C1 segment of cervical spinal cord (tissue), 14 donors: ENCODE data around the gene LRP1B.

Source experiments
- DNase-seq, 14 donors: peaks; one replicate each; lab custom pipeline; 2025; lab: John Stamatoyannopoulos, UW

LRP1B gene

GRCh38 chr2:141957827-141958450, 172.9 kb downstream of the LRP1B start:
- peak in 5 of 14 donors; percentile 10 to 48 (median 17) for DNase-seq

- DNase-seq = no peak
These were observed 173.5 kb downstream of the LRP1B start for GRCh38 chr2:141957321-141957720.

- no peak for DNase-seq
These were observed 183.3 kb downstream of the LRP1B start for GRCh38 chr2:141947396-141948114.

GRCh38 chr2:141946016-141946415, 184.8 kb downstream of the LRP1B start:
- no peak for DNase-seq

GRCh38 chr2:141943918-141944317, 186.9 kb downstream of the LRP1B start:
- no peak for DNase-seq

- DNase-seq = no peak
These were observed 188.6 kb downstream of the LRP1B start for GRCh38 chr2:141942006-141942789.

GRCh38 chr2:141941210-141941714, 189.6 kb downstream of the LRP1B start:
- DNase-seq = no peak

- no peak for DNase-seq
These were observed 190.1 kb downstream of the LRP1B start for GRCh38 chr2:141940709-141941108.

- DNase-seq = no peak
These were observed 197.6 kb downstream of the LRP1B start for GRCh38 chr2:141933226-141933625.

- no peak for DNase-seq
These were observed 198.6 kb downstream of the LRP1B start for GRCh38 chr2:141932261-141932660.

GRCh38 chr2:141931797-141932196, 199.0 kb downstream of the LRP1B start:
- no peak for DNase-seq

- DNase-seq = no peak
These were observed 200.0 kb downstream of the LRP1B start for GRCh38 chr2:141930803-141931202.

GRCh38 chr2:141929331-141930252, 201.2 kb downstream of the LRP1B start:
- DNase-seq = no peak

- DNase-seq = no peak
These were observed 202.3 kb downstream of the LRP1B start for GRCh38 chr2:141928476-141928875.

- no peak for DNase-seq
These were observed 203.3 kb downstream of the LRP1B start for GRCh38 chr2:141927536-141927935.

- no peak for DNase-seq
These were observed 205.3 kb downstream of the LRP1B start for GRCh38 chr2:141925511-141925910.

GRCh38 chr2:141923657-141924056, 207.2 kb downstream of the LRP1B start:
- DNase-seq = no peak

GRCh38 chr2:141911485-141912066, 219.2 kb downstream of the LRP1B start:
- no peak for DNase-seq

GRCh38 chr2:141906678-141907077, 224.1 kb downstream of the LRP1B start:
- DNase-seq = peak in 1 of 14 donors; percentile 12

- DNase-seq = peak in 1 of 14 donors; percentile 19
These were observed 230.0 kb downstream of the LRP1B start for GRCh38 chr2:141900826-141901225.

- peak in 1 of 14 donors; percentile 13 for DNase-seq
These were observed 231.1 kb downstream of the LRP1B start for GRCh38 chr2:141899740-141900139.
